ENCODE results near the gene CNTN4.

DNA sequence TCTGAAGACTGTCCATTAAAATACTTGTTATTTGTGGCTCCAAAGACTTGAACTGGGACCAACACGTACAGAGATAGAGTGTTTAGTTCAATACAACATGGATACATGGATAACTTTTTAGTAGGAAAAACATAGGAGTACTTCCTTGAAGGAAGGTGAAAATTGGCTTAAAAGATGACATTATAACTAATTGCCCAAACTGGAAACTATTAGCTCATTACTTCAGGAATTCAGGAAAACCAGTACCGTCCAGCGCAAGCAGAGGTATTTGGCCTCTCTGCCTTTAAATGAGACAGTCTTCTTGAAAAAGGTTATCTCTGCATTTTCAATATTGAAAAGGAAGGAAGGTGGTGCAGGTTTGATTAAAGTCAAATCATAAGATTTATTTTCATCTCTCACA is 777.0 kb downstream of the CNTN4 start:
- TF ChIP-seq CTCF (IDR thresholded peaks at IDR 0.05) (no peak), POLR2A (IDR thresholded peaks at IDR 0.05) (no peak)

All from body of pancreas (tissue), 4 donors.